Stomach (tissue), 4 donors: Measurements from ENCODE around the gene TBC1D5.

ENCODE experiments used
- CTCF ChIP-seq, 7 experiments: fragments of 450-650 bp in 4 of 7; fragments of 200-600 bp in 3 of 7; sonication (generic) in 3 of 7; IDR thresholded peaks; one replicate each; pipeline ENCODE4 v1.5.1; 2016 to 2019; ENCODE audit warnings: antibody characterized with exemption in 7 of 7, control low read depth in 2 of 7, mild to moderate bottlenecking in 1 of 7
- EP300 ChIP-seq: sonication (generic); formaldehyde crosslinking; IDR thresholded peaks from one replicate; pipeline ENCODE4 v1.6.1; 2017; ENCODE audit warnings: antibody characterized with exemption
- POLR2A ChIP-seq, 4 donors: fragments of 450-650 bp; IDR thresholded peaks; one replicate each; pipeline ENCODE4 v1.6.1; 2016; ENCODE audit warnings: antibody characterized with exemption in 4 of 4, control low read depth in 2 of 4, mild to moderate bottlenecking in 1 of 4, moderate library complexity in 1 of 4
- POLR2AphosphoS5 ChIP-seq, 3 donors: sonication (generic); formaldehyde crosslinking; IDR thresholded peaks; one replicate each; pipeline ENCODE4 v1.6.1; 2016; ENCODE audit warnings: antibody characterized with exemption in 3 of 3

- TF ChIP-seq CTCF (IDR thresholded peaks at IDR 0.05) (no peak), POLR2AphosphoS5 (IDR thresholded peaks at IDR 0.05) (no peak), POLR2A (IDR thresholded peaks at IDR 0.05) (no peak), EP300 (no peak)
Observed at GRCh38 chr3:17733215-17733614, 9.2 kb downstream of the TBC1D5 start.
